NCI-H748 (cell line): Measurements from ENCODE around the gene FAM237B.
"Not testable (repeated sequence)": the region's sequence is repeated elsewhere in the genome, so short reads cannot be mapped to it uniquely, and the experiment has no call there.

Experiments used
- DNase-seq: peaks from one replicate; lab custom pipeline; 2025; ENCODE audit not compliant: unreplicated experiment; lab: John Stamatoyannopoulos, UW

FAM237B gene

DNA sequence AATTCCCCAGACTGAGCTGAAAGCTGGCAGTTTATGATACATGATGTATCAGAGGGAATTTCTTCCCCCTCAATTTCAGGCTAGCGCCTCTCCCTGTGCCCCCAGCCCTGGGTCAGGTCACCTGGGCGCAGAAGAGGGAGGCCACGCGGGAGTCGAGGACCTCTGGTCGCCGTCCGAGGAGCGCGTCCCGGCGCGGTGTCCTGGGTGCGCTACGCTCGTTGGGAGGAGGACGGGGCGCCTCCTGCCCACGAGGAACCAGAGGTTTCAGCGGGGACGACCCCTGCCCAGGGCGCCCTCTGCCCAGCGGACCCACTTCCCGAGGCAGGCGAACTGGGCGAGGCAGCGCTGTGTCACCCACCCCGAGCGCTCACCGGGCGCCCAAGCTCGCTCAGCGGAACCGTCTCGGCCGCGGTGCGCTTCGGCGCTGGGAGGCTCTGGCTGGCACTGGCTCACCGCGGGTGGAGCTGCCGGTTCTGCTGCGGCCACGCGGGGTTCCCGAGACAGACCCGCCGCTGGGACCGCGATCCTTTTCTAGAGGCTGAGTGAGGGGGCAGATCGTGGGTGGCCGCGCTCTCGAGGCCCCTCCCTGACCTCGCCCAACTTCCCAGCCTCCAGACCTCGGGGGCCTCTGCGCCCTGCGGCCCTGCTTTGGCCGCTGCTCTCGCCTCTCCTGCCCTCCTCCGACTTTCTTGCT lies at the start of gene FAM237B:
Gene FAM237B (minus strand): TSS at position 504 of the 694 bp plus-strand sequence. CDS start 1,556 bp downstream, outside the sequence.
- peak; percentile 22 for DNase-seq

GRCh38 chr7:90351987-90352386 lies 30.9 kb upstream of the FAM237B start:
- DNase-seq: no peak

DNA sequence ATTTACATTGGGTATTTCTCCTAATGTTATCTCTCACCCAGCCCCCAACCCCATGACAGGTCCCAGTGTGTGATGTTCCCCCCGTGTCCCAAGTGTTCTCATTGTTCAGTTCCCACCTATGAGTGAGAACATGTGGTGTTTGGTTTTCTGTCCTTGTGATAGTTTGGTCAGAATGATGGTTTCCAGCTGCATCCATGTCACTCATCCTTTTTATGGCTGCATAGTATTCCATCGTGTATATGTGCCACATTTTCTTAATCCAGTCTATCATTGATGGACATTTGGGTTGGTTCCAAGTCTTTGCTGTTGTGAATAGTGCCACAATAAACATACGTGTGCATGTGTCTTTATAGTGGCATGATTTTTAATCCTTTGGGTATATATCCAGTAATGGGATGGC lies 28.9 kb upstream of the FAM237B start:
- not testable (repeated sequence) for DNase-seq

DNA sequence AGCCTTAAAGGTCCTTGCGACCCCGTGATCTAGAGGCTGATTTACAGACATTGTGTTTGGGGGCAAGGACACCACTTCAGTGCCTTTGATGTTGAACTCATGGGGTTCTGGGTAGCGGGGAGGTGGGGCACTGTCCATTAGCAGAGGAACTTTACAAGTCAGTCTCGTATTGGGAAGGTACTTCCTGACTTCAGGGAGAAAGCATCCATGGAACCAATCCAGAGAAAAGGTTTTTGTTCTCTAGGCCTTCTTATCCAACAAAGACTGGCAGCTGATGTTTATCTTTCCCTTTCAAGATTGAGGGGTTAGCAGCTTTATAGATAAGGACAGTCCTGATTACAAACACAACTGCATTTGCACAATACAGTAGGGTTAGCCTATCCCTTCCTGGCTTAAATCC lies 28.2 kb upstream of the FAM237B start:
- DNase-seq: no peak

DNA sequence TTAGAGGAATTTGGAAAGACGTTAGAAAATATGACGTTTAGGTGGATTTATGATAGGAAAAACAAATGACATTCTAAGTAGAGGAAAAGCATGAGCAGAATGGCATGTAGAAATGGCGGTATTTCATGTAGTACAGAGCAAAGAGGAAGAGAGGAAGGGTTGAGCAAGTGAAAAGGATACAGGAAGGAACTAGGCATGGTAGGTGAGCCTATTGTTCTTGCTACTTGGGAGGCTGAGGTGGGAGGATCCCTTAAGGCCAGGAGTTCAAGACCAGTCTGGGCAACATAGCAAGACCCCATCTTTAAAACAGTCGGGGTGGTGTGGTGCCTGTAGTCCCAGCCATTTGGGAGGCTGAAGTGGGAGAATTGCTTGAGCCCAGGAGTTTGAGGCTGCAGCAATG lies 26.7 kb upstream of the FAM237B start:
- no peak for DNase-seq

DNA sequence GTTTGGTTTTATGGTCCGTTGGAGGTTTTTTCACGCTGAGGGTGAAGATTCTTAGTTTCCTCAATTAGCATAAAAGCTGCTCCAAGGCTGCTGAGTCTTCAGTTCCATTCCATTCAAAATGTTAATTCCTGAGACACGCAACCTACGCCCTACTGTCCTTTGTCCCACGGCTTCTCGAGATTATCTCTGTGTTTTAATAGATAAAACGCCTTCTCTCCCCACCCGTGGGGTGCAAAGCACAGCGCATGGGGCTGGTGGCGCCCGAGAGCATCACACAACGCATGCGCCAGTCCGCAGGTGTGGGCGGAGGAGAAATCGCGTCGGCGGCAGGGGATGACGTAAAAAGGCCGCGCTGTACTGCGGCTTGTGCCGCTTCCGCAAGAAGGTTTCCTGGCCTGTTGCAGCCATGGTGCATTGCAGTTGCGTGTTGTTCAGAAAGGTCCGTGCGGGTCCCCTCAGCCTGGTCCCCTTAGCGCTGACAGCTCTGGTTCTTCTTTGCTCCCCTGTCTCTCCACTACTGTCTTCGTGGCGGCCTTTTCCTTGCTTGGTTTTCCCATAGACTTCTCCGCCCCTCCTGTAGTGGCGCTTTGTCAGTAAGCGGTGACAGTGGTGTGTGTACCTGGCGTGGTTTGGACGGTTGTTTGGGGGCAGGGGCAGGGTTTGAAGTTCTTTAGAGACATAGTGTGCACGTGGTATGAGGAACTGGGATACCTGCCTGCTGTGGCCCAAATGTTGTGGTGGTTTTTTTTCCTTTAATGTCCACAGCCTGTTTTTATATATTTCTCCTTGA lies 25.4 kb upstream of the FAM237B start, which contains the start of gene GTPBP10:
Gene GTPBP10 (plus strand): TSS at position 381 of the 790 bp plus-strand sequence. CDS start 26 bp downstream, at position 407.
- peak; percentile 96 for DNase-seq

- peak; percentile 38 for DNase-seq
These were observed 24.7 kb upstream of the FAM237B start for GRCh38 chr7:90345595-90346335.

GRCh38 chr7:90345016-90345415 lies 23.9 kb upstream of the FAM237B start:
- DNase-seq: no peak

- DNase-seq: no peak
These were observed 16.0 kb upstream of the FAM237B start for GRCh38 chr7:90337106-90337505.

GRCh38 chr7:90334926-90335325 lies 13.8 kb upstream of the FAM237B start:
- DNase-seq: not testable (repeated sequence)

GRCh38 chr7:90334193-90334843 lies 13.2 kb upstream of the FAM237B start:
- DNase-seq: no peak

DNA sequence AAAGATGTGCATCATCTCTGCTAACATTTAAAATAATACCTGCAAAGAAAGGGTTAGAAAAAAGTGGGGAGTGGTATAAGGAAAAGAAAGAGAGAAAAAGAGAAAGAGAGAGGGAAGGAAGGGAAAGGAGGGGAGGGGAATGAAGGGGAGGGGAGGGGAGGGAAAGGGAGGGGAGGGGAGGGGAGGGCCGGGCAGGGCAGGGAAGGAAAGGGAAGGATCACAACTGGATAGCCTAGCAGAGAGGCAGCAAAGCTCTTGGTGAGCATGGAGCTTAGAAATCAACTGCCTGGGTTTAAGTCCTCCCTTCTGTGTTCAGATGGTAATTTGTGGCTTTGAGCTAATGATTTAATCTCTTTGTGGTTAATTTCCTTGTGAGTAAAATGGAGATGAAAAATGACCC lies 5.4 kb upstream of the FAM237B start:
- DNase-seq: no peak

DNA sequence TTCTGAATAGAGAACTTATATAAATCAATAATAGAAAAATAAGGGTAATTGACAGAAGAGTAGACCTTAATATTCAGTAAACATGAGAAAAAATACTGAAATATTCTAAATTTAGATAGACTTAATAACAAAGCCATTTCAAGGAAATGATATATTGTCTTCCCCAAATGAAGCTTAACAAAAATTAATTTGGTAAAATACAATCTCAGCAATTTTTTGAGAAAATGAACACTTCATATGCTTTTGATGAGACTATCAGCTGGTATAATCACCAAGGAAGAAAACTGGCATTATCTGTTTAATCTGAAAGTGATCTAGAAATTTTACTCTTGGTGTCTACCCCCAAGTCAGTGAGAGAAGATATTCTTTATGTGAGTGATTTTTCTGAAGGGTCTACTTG lies 1.7 kb upstream of the FAM237B start:
- DNase-seq: no peak

GRCh38 chr7:90320418-90320800 lies 695 bp downstream of the FAM237B start:
- no peak for DNase-seq

GRCh38 chr7:90320014-90320413 lies 1.1 kb downstream of the FAM237B start:
- DNase-seq: no peak

GRCh38 chr7:90313907-90314306 lies 7.2 kb downstream of the FAM237B start:
- DNase-seq: no peak

GRCh38 chr7:90312745-90313144 lies 8.4 kb downstream of the FAM237B start:
- peak; percentile 11 for DNase-seq

GRCh38 chr7:90311175-90311574 lies 9.9 kb downstream of the FAM237B start:
- DNase-seq: no peak

GRCh38 chr7:90309872-90310271 lies 11.2 kb downstream of the FAM237B start:
- DNase-seq: no peak

- DNase-seq: no peak
These were observed 17.9 kb downstream of the FAM237B start for GRCh38 chr7:90303241-90303640.
